ENCODE results near the gene RGL1.

Gene RGL1

GRCh38 chr1:183827801-183828200 lies 22.9 kb downstream of the RGL1 start:
- no peak for DNase-seq
- peaks cover 0 to 7% (median under 1%) of the 10 kb centered on the region in 4 donors for H3K4me1 ChIP-seq
- no peaks in the 10 kb centered on the region for H3K36me3 ChIP-seq
- no peak for TF ChIP-seq CTCF (IDR thresholded peaks at IDR 0.05)
- no peak overlapping the region for H3K27ac ChIP-seq
- no peaks in the 10 kb centered on the region for H3K9me3 ChIP-seq
- intact Hi-C loops (cut with DNase I; ENCODE audit: low total_unique reads), result no loop called here
- H3K27me3 ChIP-seq, result no peaks in the 10 kb centered on the region
- no peak overlapping the region for H3K4me3 ChIP-seq

GRCh38 chr1:183830389-183830788 lies 25.5 kb downstream of the RGL1 start:
- no peak for DNase-seq
- Histone ChIP-seq H3K27ac (no peak overlapping the region), H3K27me3 (no peaks in the 10 kb centered on the region), H3K9me3 (no peaks in the 10 kb centered on the region), H3K4me1 (peaks cover 0 to 5% (median 0%) of the 10 kb centered on the region in 4 donors), H3K4me3 (no peak overlapping the region), H3K36me3 (no peaks in the 10 kb centered on the region)
- intact Hi-C loops (cut with DNase I; ENCODE audit: low total_unique reads), result no loop called here
- TF ChIP-seq CTCF (IDR thresholded peaks at IDR 0.05), result no peak

GRCh38 chr1:183831311-183831710 lies 26.4 kb downstream of the RGL1 start:
- Histone ChIP-seq H3K4me3 (no peak overlapping the region), H3K27me3 (no peaks in the 10 kb centered on the region), H3K36me3 (no peaks in the 10 kb centered on the region), H3K4me1 (peaks cover 0 to 5% (median 0%) of the 10 kb centered on the region in 4 donors), H3K27ac (no peak overlapping the region), H3K9me3 (no peaks in the 10 kb centered on the region)
- no peak for TF ChIP-seq CTCF (IDR thresholded peaks at IDR 0.05)
- intact Hi-C loops (cut with DNase I; ENCODE audit: low total_unique reads), result no loop called here
- no peak for DNase-seq

- peaks cover 0 to 5% (median 0%) of the 10 kb centered on the region in 4 donors for H3K4me1 ChIP-seq
- intact Hi-C loops (cut with DNase I; ENCODE audit: low total_unique reads), result no loop called here
- DNase-seq, result no peak
- no peaks in the 10 kb centered on the region for H3K9me3 ChIP-seq
- no peaks in the 10 kb centered on the region for H3K27me3 ChIP-seq
- H3K4me3 ChIP-seq, result no peak overlapping the region
- no peak for TF ChIP-seq CTCF (IDR thresholded peaks at IDR 0.05)
- no peak overlapping the region for H3K27ac ChIP-seq
- H3K36me3 ChIP-seq, result no peaks in the 10 kb centered on the region
These were observed 27.5 kb downstream of the RGL1 start for GRCh38 chr1:183832459-183832858.

GRCh38 chr1:183834568-183834967 lies 29.6 kb downstream of the RGL1 start:
- no peak for TF ChIP-seq CTCF (IDR thresholded peaks at IDR 0.05)
- H3K4me1 ChIP-seq, result no peaks in the 10 kb centered on the region
- no peak for DNase-seq
- H3K36me3 ChIP-seq, result no peaks in the 10 kb centered on the region
- no peaks in the 10 kb centered on the region for H3K9me3 ChIP-seq
- H3K4me3 ChIP-seq, result no peak overlapping the region
- no peak overlapping the region for H3K27ac ChIP-seq
- no peaks in the 10 kb centered on the region for H3K27me3 ChIP-seq
- intact Hi-C loops (cut with DNase I; ENCODE audit: low total_unique reads), result no loop called here

- TF ChIP-seq CTCF (IDR thresholded peaks at IDR 0.05), result no peak
- Histone ChIP-seq H3K4me3 (no peak overlapping the region), H3K36me3 (no peaks in the 10 kb centered on the region), H3K27me3 (no peaks in the 10 kb centered on the region), H3K9me3 (no peaks in the 10 kb centered on the region), H3K4me1 (peaks cover 0 to 2% (median 0%) of the 10 kb centered on the region in 4 donors), H3K27ac (no peak overlapping the region)
- no peak for DNase-seq
- intact Hi-C loops (cut with DNase I; ENCODE audit: low total_unique reads), result no loop called here
These were observed 31.7 kb downstream of the RGL1 start for GRCh38 chr1:183836598-183836997.

Data from tibial artery (tissue), 4 donors.